ENCODE data around the gene OR10T2.
"Not testable (repeated sequence)": the region's sequence is repeated elsewhere in the genome, so short reads cannot be mapped to it uniquely, and the experiment has no call there.

Gene OR10T2

GRCh38 chr1:158398818-158399514 is at the start of gene OR10T2:
Gene OR10T2, minus strand, starts transcription at chr1:158399466. Its CDS starts 0 bp downstream, at chr1:158399466.
- Histone ChIP-seq H3K4me1 (ENCODE audit: control insufficient read depth in 5 of 5, insufficient read depth in 5 of 5, low read length in 5 of 5) (no peaks in the 10 kb centered on the region), H3K36me3 (ENCODE audit: control insufficient read depth in 5 of 5, insufficient read depth in 5 of 5, low read length in 5 of 5) (no peaks in the 10 kb centered on the region), H3K9me3 (ENCODE audit: control insufficient read depth in 5 of 5, low read length in 5 of 5) (no peaks in the 10 kb centered on the region), H3K9ac (ENCODE audit: low read length in 5 of 5) (no peak within 1 kb of the TSS), H3K27me3 (ENCODE audit: control insufficient read depth in 5 of 5, insufficient read depth in 4 of 5, low read length in 5 of 5) (no peaks in the 10 kb centered on the region), H3K4me3 (ENCODE audit: low read depth in 1 of 5, low read length in 5 of 5) (no peak within 1 kb of the TSS), H3K27ac (ENCODE audit: low read depth, low read length) (no peak within 1 kb of the TSS)

GRCh38 chr1:158445376-158445775 is 46.1 kb upstream of the OR10T2 start:
- Histone ChIP-seq H3K4me3 (ENCODE audit: low read depth in 1 of 5, low read length in 5 of 5) (no peak overlapping the region), H3K27me3 (ENCODE audit: control insufficient read depth in 5 of 5, insufficient read depth in 4 of 5, low read length in 5 of 5) (no peaks in the 10 kb centered on the region), H3K36me3 (ENCODE audit: control insufficient read depth in 5 of 5, insufficient read depth in 5 of 5, low read length in 5 of 5) (no peaks in the 10 kb centered on the region), H3K9ac (ENCODE audit: low read length in 5 of 5) (no peak overlapping the region), H3K27ac (ENCODE audit: low read depth, low read length) (no peak overlapping the region), H3K9me3 (ENCODE audit: control insufficient read depth in 5 of 5, low read length in 5 of 5) (no peaks in the 10 kb centered on the region), H3K4me1 (ENCODE audit: control insufficient read depth in 5 of 5, insufficient read depth in 5 of 5, low read length in 5 of 5) (no peaks in the 10 kb centered on the region)

- H3K27me3 ChIP-seq (ENCODE audit: control insufficient read depth in 5 of 5, insufficient read depth in 4 of 5, low read length in 5 of 5), result peaks cover 0 to 3% (median 0%) of the 10 kb centered on the region in 5 donors
- no peak overlapping the region for H3K9ac ChIP-seq (ENCODE audit: low read length in 5 of 5)
- H3K9me3 ChIP-seq (ENCODE audit: control insufficient read depth in 5 of 5, low read length in 5 of 5), result peaks cover 0 to 8% (median 0%) of the 10 kb centered on the region in 5 donors
- no peaks in the 10 kb centered on the region for H3K4me1 ChIP-seq (ENCODE audit: control insufficient read depth in 5 of 5, insufficient read depth in 5 of 5, low read length in 5 of 5)
- H3K27ac ChIP-seq (ENCODE audit: low read depth, low read length), result no peak overlapping the region
- no peaks in the 10 kb centered on the region for H3K36me3 ChIP-seq (ENCODE audit: control insufficient read depth in 5 of 5, insufficient read depth in 5 of 5, low read length in 5 of 5)
- no peak overlapping the region for H3K4me3 ChIP-seq (ENCODE audit: low read depth in 1 of 5, low read length in 5 of 5)
Measured at GRCh38 chr1:158434741-158435140, 35.5 kb upstream of the OR10T2 start.

GRCh38 chr1:158430163-158430562 is 30.9 kb upstream of the OR10T2 start:
- H3K4me1 ChIP-seq (ENCODE audit: control insufficient read depth in 5 of 5, insufficient read depth in 5 of 5, low read length in 5 of 5); H3K27me3 ChIP-seq (ENCODE audit: control insufficient read depth in 5 of 5, insufficient read depth in 4 of 5, low read length in 5 of 5); H3K36me3 ChIP-seq (ENCODE audit: control insufficient read depth in 5 of 5, insufficient read depth in 5 of 5, low read length in 5 of 5); H3K27ac ChIP-seq (ENCODE audit: low read depth, low read length); H3K4me3 ChIP-seq (ENCODE audit: low read depth in 1 of 5, low read length in 5 of 5); H3K9ac ChIP-seq (ENCODE audit: low read length in 5 of 5): not testable (repeated sequence)
- peaks cover 0 to 11% (median 0%) of the 10 kb centered on the region in 5 donors for H3K9me3 ChIP-seq (ENCODE audit: control insufficient read depth in 5 of 5, low read length in 5 of 5)

GRCh38 chr1:158426137-158426536 is 26.9 kb upstream of the OR10T2 start, which contains the start of gene OR10K2:
Gene OR10K2, minus strand, starts transcription at chr1:158426237. Its CDS starts 5,371 bp downstream, at chr1:158420866.
- no peak within 1 kb of the TSS for H3K9ac ChIP-seq (ENCODE audit: low read length in 5 of 5)
- no peak within 1 kb of the TSS for H3K4me3 ChIP-seq (ENCODE audit: low read depth in 1 of 5, low read length in 5 of 5)
- no peak within 1 kb of the TSS for H3K27ac ChIP-seq (ENCODE audit: low read depth, low read length)
- no peaks in the 10 kb centered on the region for H3K4me1 ChIP-seq (ENCODE audit: control insufficient read depth in 5 of 5, insufficient read depth in 5 of 5, low read length in 5 of 5)
- H3K36me3 ChIP-seq (ENCODE audit: control insufficient read depth in 5 of 5, insufficient read depth in 5 of 5, low read length in 5 of 5), result no peaks in the 10 kb centered on the region
- peaks cover 0 to 3% (median 0%) of the 10 kb centered on the region in 5 donors for H3K9me3 ChIP-seq (ENCODE audit: control insufficient read depth in 5 of 5, low read length in 5 of 5)
- no peaks in the 10 kb centered on the region for H3K27me3 ChIP-seq (ENCODE audit: control insufficient read depth in 5 of 5, insufficient read depth in 4 of 5, low read length in 5 of 5)

GRCh38 chr1:158425027-158425426 is 25.8 kb upstream of the OR10T2 start:
- Histone ChIP-seq H3K4me1 (ENCODE audit: control insufficient read depth in 5 of 5, insufficient read depth in 5 of 5, low read length in 5 of 5) (no peaks in the 10 kb centered on the region), H3K9me3 (ENCODE audit: control insufficient read depth in 5 of 5, low read length in 5 of 5) (peaks cover 0 to 3% (median 0%) of the 10 kb centered on the region in 5 donors), H3K4me3 (ENCODE audit: low read depth in 1 of 5, low read length in 5 of 5) (no peak overlapping the region), H3K27ac (ENCODE audit: low read depth, low read length) (no peak overlapping the region), H3K9ac (ENCODE audit: low read length in 5 of 5) (no peak overlapping the region), H3K36me3 (ENCODE audit: control insufficient read depth in 5 of 5, insufficient read depth in 5 of 5, low read length in 5 of 5) (no peaks in the 10 kb centered on the region), H3K27me3 (ENCODE audit: control insufficient read depth in 5 of 5, insufficient read depth in 4 of 5, low read length in 5 of 5) (no peaks in the 10 kb centered on the region)

- H3K4me3 ChIP-seq (ENCODE audit: low read depth in 1 of 5, low read length in 5 of 5), result no peak overlapping the region
- H3K27me3 ChIP-seq (ENCODE audit: control insufficient read depth in 5 of 5, insufficient read depth in 4 of 5, low read length in 5 of 5), result no peaks in the 10 kb centered on the region
- peaks cover 0 to 1% (median 0%) of the 10 kb centered on the region in 5 donors for H3K9me3 ChIP-seq (ENCODE audit: control insufficient read depth in 5 of 5, low read length in 5 of 5)
- no peak overlapping the region for H3K9ac ChIP-seq (ENCODE audit: low read length in 5 of 5)
- no peak overlapping the region for H3K27ac ChIP-seq (ENCODE audit: low read depth, low read length)
- no peaks in the 10 kb centered on the region for H3K4me1 ChIP-seq (ENCODE audit: control insufficient read depth in 5 of 5, insufficient read depth in 5 of 5, low read length in 5 of 5)
- H3K36me3 ChIP-seq (ENCODE audit: control insufficient read depth in 5 of 5, insufficient read depth in 5 of 5, low read length in 5 of 5), result no peaks in the 10 kb centered on the region
Measured at GRCh38 chr1:158422212-158422611, 22.9 kb upstream of the OR10T2 start.

- no peaks in the 10 kb centered on the region for H3K36me3 ChIP-seq (ENCODE audit: control insufficient read depth in 5 of 5, insufficient read depth in 5 of 5, low read length in 5 of 5)
- H3K4me3 ChIP-seq (ENCODE audit: low read depth in 1 of 5, low read length in 5 of 5), result no peak overlapping the region
- no peaks in the 10 kb centered on the region for H3K9me3 ChIP-seq (ENCODE audit: control insufficient read depth in 5 of 5, low read length in 5 of 5)
- no peaks in the 10 kb centered on the region for H3K4me1 ChIP-seq (ENCODE audit: control insufficient read depth in 5 of 5, insufficient read depth in 5 of 5, low read length in 5 of 5)
- H3K27ac ChIP-seq (ENCODE audit: low read depth, low read length), result no peak overlapping the region
- no peaks in the 10 kb centered on the region for H3K27me3 ChIP-seq (ENCODE audit: control insufficient read depth in 5 of 5, insufficient read depth in 4 of 5, low read length in 5 of 5)
- no peak overlapping the region for H3K9ac ChIP-seq (ENCODE audit: low read length in 5 of 5)
Measured at GRCh38 chr1:158417586-158417985, 18.3 kb upstream of the OR10T2 start.

GRCh38 chr1:158414651-158415345 is 15.5 kb upstream of the OR10T2 start:
- no peaks in the 10 kb centered on the region for H3K27me3 ChIP-seq (ENCODE audit: control insufficient read depth in 5 of 5, insufficient read depth in 4 of 5, low read length in 5 of 5)
- no peak overlapping the region for H3K27ac ChIP-seq (ENCODE audit: low read depth, low read length)
- no peak overlapping the region for H3K9ac ChIP-seq (ENCODE audit: low read length in 5 of 5)
- H3K9me3 ChIP-seq (ENCODE audit: control insufficient read depth in 5 of 5, low read length in 5 of 5), result no peaks in the 10 kb centered on the region
- no peaks in the 10 kb centered on the region for H3K4me1 ChIP-seq (ENCODE audit: control insufficient read depth in 5 of 5, insufficient read depth in 5 of 5, low read length in 5 of 5)
- H3K4me3 ChIP-seq (ENCODE audit: low read depth in 1 of 5, low read length in 5 of 5), result no peak overlapping the region
- H3K36me3 ChIP-seq (ENCODE audit: control insufficient read depth in 5 of 5, insufficient read depth in 5 of 5, low read length in 5 of 5), result no peaks in the 10 kb centered on the region

GRCh38 chr1:158407092-158407491 is 7.8 kb upstream of the OR10T2 start:
- no peak overlapping the region for H3K9ac ChIP-seq (ENCODE audit: low read length in 5 of 5)

More at GRCh38 chr1:158407092-158407491, 7.8 kb upstream of the OR10T2 start:
- Histone ChIP-seq H3K36me3 (ENCODE audit: control insufficient read depth in 5 of 5, insufficient read depth in 5 of 5, low read length in 5 of 5) (no peaks in the 10 kb centered on the region), H3K4me1 (ENCODE audit: control insufficient read depth in 5 of 5, insufficient read depth in 5 of 5, low read length in 5 of 5) (no peaks in the 10 kb centered on the region), H3K9me3 (ENCODE audit: control insufficient read depth in 5 of 5, low read length in 5 of 5) (no peaks in the 10 kb centered on the region), H3K27me3 (ENCODE audit: control insufficient read depth in 5 of 5, insufficient read depth in 4 of 5, low read length in 5 of 5) (no peaks in the 10 kb centered on the region), H3K4me3 (ENCODE audit: low read depth in 1 of 5, low read length in 5 of 5) (no peak overlapping the region), H3K27ac (ENCODE audit: low read depth, low read length) (no peak overlapping the region)
